Lower leg skin (tissue), 4 donors: ENCODE measurements around the gene ITGB5. TPM values are rescaled to one million over a fixed set of nuclear protein-coding genes. Genes with fewer than 3 reads are reported as not detected.
A peak's percentile ranks its signal among the peaks of the same experiment; 100 is the strongest.
"Not testable (repeated sequence)": the region's sequence is repeated elsewhere in the genome, so short reads cannot be mapped to it uniquely, and the experiment has no call there.

ENCODE experiments used
- DNase-seq, 2 donors: peaks; one replicate each; pipeline ENCODE4 v3.0.0-alpha.2; 2019; ENCODE audit warnings: low spot score in 2 of 2
- H3K4me3 ChIP-seq: fragments of 200-600 bp; sonication (generic); 2 replicates; pipeline ENCODE4 v1.5.1; 2017; ENCODE audit warnings: mild to moderate bottlenecking, low read depth; ENCODE audit not compliant: poor library complexity, severe bottlenecking
- POLR2A ChIP-seq, 2 donors: fragments of 450-650 bp; IDR thresholded peaks; one replicate each; pipeline ENCODE4 v1.6.1; 2016 to 2017; ENCODE audit warnings: antibody characterized with exemption in 2 of 2, mild to moderate bottlenecking in 1 of 2, moderate library complexity in 1 of 2
- WGBS, 2 donors: methylation state at CpG; one replicate each; pipeline ENCODE4 v1.1.5; 2018; 5-methylcytosine and 5-hydroxymethylcytosine counted together
- intact Hi-C: fragments of 100-400 bp; cut with DNase I; formaldehyde crosslinking; loops from one replicate; pipeline ENCODE4 v1.15.0; 2023; ENCODE audit warnings: low total_unique reads
- total RNA-seq, 4 donors: library from RNA; depleted of rRNA; stranded (reverse); fragments of >200 nt; gene quantifications; one replicate each; pipeline ENCODE4 v1.1.0, GENCODE V29; 2016
- TF ChIP-seq, protein P1 (sequence below), 3 donors: fragments of 450-650 bp; IDR thresholded peaks; one replicate each; pipeline ENCODE4 v1.5.1; 2016; ENCODE audit warnings: antibody characterized with exemption in 3 of 3, mild to moderate bottlenecking in 3 of 3, moderate library complexity in 2 of 3

The ITGB5 gene
- total RNA-seq, 4 donors from 2014 or later, result 210 to 414 (median 286) TPM

DNA sequence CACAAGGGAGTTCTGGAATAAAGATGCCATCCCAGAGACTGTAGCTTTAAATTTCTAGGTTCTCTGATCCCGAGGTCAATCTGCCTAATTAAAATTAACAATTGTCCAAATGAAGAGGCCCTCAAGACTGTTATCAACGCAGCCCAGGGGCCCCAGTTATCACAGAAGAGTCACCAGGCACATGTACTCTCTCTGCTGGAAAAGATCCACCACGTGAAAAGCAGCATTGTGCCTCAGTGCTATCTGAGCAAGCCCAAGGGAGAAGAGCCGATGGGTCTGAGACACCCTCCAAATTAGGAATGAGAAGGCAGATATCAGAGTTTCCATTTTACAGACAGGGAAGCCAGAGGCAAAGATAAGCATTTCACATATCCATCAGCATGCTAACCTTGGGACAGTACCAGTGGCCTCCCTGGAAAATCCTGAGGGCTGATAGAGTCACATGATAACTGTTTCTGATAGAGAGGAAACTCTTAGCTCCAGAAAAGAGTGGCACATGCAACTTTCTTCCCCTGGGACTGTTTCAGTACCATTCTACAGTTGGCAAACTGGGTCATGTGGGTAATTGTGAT, 55.5 kb downstream of the ITGB5 start:
- TF ChIP-seq, protein P1, sequence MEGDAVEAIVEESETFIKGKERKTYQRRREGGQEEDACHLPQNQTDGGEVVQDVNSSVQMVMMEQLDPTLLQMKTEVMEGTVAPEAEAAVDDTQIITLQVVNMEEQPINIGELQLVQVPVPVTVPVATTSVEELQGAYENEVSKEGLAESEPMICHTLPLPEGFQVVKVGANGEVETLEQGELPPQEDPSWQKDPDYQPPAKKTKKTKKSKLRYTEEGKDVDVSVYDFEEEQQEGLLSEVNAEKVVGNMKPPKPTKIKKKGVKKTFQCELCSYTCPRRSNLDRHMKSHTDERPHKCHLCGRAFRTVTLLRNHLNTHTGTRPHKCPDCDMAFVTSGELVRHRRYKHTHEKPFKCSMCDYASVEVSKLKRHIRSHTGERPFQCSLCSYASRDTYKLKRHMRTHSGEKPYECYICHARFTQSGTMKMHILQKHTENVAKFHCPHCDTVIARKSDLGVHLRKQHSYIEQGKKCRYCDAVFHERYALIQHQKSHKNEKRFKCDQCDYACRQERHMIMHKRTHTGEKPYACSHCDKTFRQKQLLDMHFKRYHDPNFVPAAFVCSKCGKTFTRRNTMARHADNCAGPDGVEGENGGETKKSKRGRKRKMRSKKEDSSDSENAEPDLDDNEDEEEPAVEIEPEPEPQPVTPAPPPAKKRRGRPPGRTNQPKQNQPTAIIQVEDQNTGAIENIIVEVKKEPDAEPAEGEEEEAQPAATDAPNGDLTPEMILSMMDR (IDR thresholded peaks at IDR 0.05), result no peak
- TF ChIP-seq POLR2A (IDR thresholded peaks at IDR 0.05), result no peak
- no peak overlapping the region for H3K4me3 ChIP-seq
- no peak for DNase-seq
- intact Hi-C loops, result no loop called here
- whole genome bisulfite sequencing, 2 donors, result 71 to 77% methylated on average over 4 of the region's 4 CpGs

DNA sequence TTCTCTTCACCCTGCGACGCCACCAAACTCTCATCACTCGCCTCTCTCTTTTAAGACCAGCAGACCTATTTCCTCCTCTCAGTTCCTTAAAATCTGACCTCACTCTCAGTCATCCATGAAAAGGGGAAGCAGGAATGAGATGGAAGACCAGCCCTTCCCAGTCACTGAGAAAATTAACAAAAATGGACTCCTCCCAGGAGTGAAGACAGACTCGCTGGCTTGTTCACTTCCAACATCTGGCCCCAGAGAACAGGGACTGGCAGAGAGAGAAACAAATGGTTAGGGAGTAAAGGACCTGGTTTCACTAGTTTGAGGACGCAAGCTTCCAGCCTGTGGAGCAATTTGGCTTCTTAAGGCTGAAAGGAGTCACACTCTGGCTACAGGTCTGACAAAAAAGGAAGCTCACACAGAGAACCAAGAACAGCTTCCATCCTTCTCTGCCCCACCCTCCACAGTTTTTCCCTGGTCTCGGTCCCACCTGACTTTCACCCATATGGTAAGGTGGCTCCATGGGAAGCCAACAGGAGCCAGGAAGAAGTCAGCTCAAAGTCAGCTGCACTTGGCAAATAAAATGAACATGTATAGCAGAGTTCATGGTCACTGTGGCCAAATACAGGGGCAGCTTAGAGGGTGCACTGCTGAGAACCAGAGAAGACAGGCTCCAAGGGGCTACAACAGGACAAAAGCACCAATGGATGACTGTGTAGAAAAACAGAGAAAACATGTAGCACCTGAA, 57.2 kb downstream of the ITGB5 start:
- H3K4me3 ChIP-seq, result no peak overlapping the region
- TF ChIP-seq POLR2A (IDR thresholded peaks at IDR 0.05), result no peak
- TF ChIP-seq, protein P1 (IDR thresholded peaks at IDR 0.05), result no peak
- 39 to 53% methylated on average over 6 of the region's 6 CpGs for WGBS, 2 donors
- intact Hi-C loops, result no loop called here
- DNase-seq, result no peak

DNA sequence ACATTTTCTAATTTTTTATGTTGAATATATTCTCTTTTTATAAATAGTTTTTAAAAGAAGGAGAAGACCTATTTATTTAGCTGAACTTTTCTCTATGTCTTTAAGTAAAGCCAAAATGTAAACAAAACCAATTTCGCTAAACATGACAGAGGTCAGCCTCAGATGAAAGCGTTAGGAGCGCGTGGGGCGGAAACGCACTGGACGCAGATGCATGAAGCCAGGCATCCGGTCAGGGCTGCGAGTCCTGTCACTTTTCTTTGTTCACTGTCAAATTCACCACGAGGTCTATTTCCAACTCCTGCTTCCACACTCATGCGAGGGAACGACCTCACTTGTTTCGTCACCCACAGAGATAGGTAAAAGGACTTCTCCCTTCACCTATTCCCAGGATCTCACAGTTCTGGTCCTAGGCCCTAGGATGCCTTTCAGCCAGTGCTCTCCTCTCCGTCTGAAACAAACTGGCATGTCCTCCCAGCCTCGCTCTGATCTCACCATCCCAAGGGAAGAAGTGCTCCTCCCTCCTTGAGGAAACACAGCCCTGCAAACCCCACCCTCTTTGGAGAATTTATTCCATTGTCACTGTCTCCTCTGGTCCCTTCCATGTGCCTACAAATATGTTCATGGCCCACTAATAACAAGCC, 57.9 kb downstream of the ITGB5 start:
- no peak for TF ChIP-seq POLR2A (IDR thresholded peaks at IDR 0.05)
- TF ChIP-seq, protein P1 (IDR thresholded peaks at IDR 0.05), result no peak
- DNase-seq, result peak in 1 of 2 donors; percentile 58
- intact Hi-C loops, result no loop called here
- 78% methylated on average over 15 of the region's 15 CpGs for WGBS, 2 donors
- no peak overlapping the region for H3K4me3 ChIP-seq

DNA sequence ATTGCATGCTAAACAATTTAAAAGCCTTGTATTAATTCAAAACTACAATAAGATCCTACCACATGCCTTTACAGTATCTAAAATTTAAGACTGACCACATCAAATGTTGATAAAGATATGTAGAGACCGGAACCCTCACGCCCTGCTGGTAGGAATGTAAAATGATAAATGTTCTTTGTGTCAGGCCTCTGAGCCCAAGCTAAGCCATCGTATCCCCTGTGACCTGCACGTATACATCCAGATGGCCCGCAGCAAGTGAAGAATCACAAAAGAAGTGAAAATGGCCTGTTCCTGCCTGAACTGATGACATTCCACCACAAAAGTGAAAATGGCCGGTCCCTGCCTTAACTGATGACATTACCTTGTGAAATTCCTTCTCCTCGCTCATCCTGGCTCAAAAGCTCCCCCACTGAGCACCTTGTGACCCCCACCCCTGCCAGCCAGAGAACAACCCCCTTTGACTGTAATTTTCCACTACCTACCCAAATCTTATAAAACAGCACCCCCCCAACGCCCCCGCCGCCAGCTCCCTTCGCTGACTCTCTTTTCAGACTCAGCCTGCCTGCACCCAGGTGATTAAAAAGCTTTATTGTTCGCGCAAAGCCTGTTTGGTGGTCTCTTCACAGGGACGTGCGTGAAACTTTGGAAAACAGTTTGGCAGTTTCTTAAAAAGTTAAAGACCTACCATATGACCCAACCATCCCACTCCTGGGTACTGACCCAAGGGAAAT, 59.5 kb downstream of the ITGB5 start:
- H3K4me3 ChIP-seq, DNase-seq: not testable (repeated sequence)
- WGBS, 2 donors, result 86 to 89% methylated on average over 15 of the region's 15 CpGs

DNA sequence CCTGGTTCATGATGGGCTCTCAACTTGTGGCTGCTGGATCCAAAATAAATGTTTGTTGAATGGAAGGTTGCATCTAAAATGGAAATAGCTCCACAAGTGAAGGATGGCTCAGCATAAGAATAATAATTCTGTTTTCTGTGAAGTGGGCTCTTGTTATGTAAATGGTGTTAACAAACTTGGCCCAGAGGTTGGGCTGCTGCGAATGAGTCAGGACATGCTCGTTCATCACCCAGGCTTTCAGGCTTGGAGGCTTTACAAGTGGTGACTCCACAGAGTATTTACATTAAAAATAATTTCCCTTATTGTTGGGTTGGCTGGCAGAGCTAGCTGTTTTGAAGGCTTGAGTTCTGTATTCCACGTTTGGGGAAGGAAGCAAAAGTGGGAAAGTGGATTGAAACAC, 60.5 kb downstream of the ITGB5 start:
- TF ChIP-seq POLR2A (IDR thresholded peaks at IDR 0.05), result no peak
- TF ChIP-seq, protein P1 (IDR thresholded peaks at IDR 0.05), result no peak
- intact Hi-C loops, result no loop called here
- WGBS, 2 donors, result 11 to 13% methylated on average over 3 of the region's 3 CpGs
- DNase-seq, result peak in 1 of 2 donors; percentile 63
- no peak overlapping the region for H3K4me3 ChIP-seq

More for the DNA sequence above, 59.5 kb downstream of the ITGB5 start:
- intact Hi-C loops, result not testable (repeated sequence)
